Heart left ventricle (tissue), 13 donors: Measurements from ENCODE around the gene CDC16.

ENCODE experiments used
- CTCF ChIP-seq, 12 donors: fragments of 200-600 bp; sonication (generic) in 4 of 12; IDR thresholded peaks; one replicate each; pipeline versions ENCODE4 v1.5.0 to v1.8.0; 2018 to 2022; ENCODE audit warnings: antibody characterized with exemption in 12 of 12, mild to moderate bottlenecking in 5 of 12
- POLR2A ChIP-seq, 2 donors: fragments of 450-650 bp; IDR thresholded peaks; one replicate each; pipeline ENCODE4 v1.6.1; 2017; ENCODE audit warnings: antibody characterized with exemption in 2 of 2, mild to moderate bottlenecking in 2 of 2, moderate library complexity in 2 of 2
- donor health status: ischemic (EF 13 %, LVEDD 7.1; RV severe dilation, severe dysfunction).
- donor health status: DM: no; HTN: yes; CAD: no.
- donor health status: DM: no; HTN: no; CAD: no.
- donor health status: ischemic (EF 25% LVEDD 6.9; RV normal size, moderate dysfunction).
- donor health status: ischemic (EF 25% LVEDD 5.7; RV mildly dilated, moderate dysfunction).
- donor health status: ischemic (EF 35%, LVEDD 5.7; RV mildly dilated, moderate dysfunction).
- donor health status: nonischemic (EF 11% LVEDD 7.7; RV severe dilation, severe dysfunction).
- donor health status: DM: yes; HTN: yes; CAD: no.
- donor health status: PGD.
- donor health status: ischemic (EF 29% LVEDD 5.4; RV normal size, mild dysfunction).
- donor health status: nonischemic (EF 23%, LVEDD 6.1; RV moderate dilation, normal function).

- TF ChIP-seq POLR2A (IDR thresholded peaks at IDR 0.05) (no peak), CTCF (IDR thresholded peaks at IDR 0.05) (no peak)
These were observed 22.3 kb downstream of the CDC16 start for GRCh38 chr13:114257014-114257413.
